KMS-11 (cell line): ENCODE results near the gene VPS52.

Experiments used
- H2AFZ ChIP-seq: fragments of 200-600 bp; sonication (generic); 2 replicates; pipeline ENCODE4 v1.6.1; 2016; ENCODE audit warnings: antibody characterized with exemption, mixed run types, low read depth
- H3K27ac ChIP-seq: fragments of 200-600 bp; sonication (generic); 2 replicates; pipeline ENCODE4 v1.6.1; 2016; ENCODE audit warnings: mild to moderate bottlenecking, mixed run types
- H3K27me3 ChIP-seq: fragments of 200-600 bp; sonication (generic); 2 replicates; pipeline ENCODE4 v1.6.1; 2017; ENCODE audit warnings: mild to moderate bottlenecking, low read depth, mixed run types, moderate library complexity; ENCODE audit not compliant: insufficient read depth
- H3K36me3 ChIP-seq: fragments of 200-600 bp; sonication (generic); 2 replicates; pipeline ENCODE4 v1.6.1; 2017; ENCODE audit warnings: mild to moderate bottlenecking, mixed run types; ENCODE audit not compliant: insufficient read depth
- H3K4me1 ChIP-seq: fragments of 200-600 bp; sonication (generic); 2 replicates; pipeline ENCODE4 v1.6.1; 2016; ENCODE audit warnings: mild to moderate bottlenecking, low read depth, mixed run types; ENCODE audit not compliant: poor library complexity, severe bottlenecking
- H3K4me2 ChIP-seq: fragments of 200-600 bp; sonication (generic); 2 replicates; pipeline ENCODE4 v1.7.0; 2016; ENCODE audit warnings: mild to moderate bottlenecking, mixed run types
- H3K4me3 ChIP-seq: fragments of 200-600 bp; sonication (generic); IDR thresholded peaks from 2 replicates; pipeline ENCODE4 v1.6.1; 2017; ENCODE audit warnings: low read depth, low read length, mixed read lengths; ENCODE audit not compliant: insufficient read depth
- H3K79me2 ChIP-seq: fragments of 200-600 bp; sonication (generic); 2 replicates; pipeline ENCODE4 v1.6.1; 2016; ENCODE audit warnings: low read depth, mixed run types; ENCODE audit not compliant: insufficient read depth
- H3K9ac ChIP-seq: fragments of 200-600 bp; sonication (generic); 2 replicates; pipeline ENCODE4 v1.6.1; 2016; ENCODE audit warnings: mild to moderate bottlenecking, mixed run types
- H4K20me1 ChIP-seq: fragments of 200-600 bp; sonication (generic); 2 replicates; pipeline ENCODE4 v1.6.1; 2016; ENCODE audit warnings: mild to moderate bottlenecking, mixed run types; ENCODE audit not compliant: insufficient read depth
- CTCF ChIP-seq: fragments of 200-600 bp; sonication (generic); conservative IDR thresholded peaks from 2 replicates; pipeline ENCODE4 v1.6.1; 2017; ENCODE audit warnings: low read depth, mild to moderate bottlenecking, antibody characterized with exemption, low read length, moderate library complexity, mixed read lengths

The VPS52 gene

GRCh38 chr6:33250731-33251130 is 20.9 kb downstream of the VPS52 start:
- no peaks in the 10 kb centered on the region for H3K27me3 ChIP-seq
- no peak for TF ChIP-seq CTCF
- H3K4me2 ChIP-seq = peak overlapping the region; percentile 61; the same call in 1 of the 2 replicates
- H3K27ac ChIP-seq = no peak overlapping the region
- H3K4me1 ChIP-seq = peaks cover 9% of the 10 kb centered on the region
- no peak overlapping the region for H3K9ac ChIP-seq
- H3K4me3 ChIP-seq = no peak overlapping the region
- no peaks in the 10 kb centered on the region for H3K36me3 ChIP-seq
- no peak overlapping the region for H2AFZ ChIP-seq
- no peaks in the 10 kb centered on the region for H4K20me1 ChIP-seq
- no peaks in the 10 kb centered on the region for H3K79me2 ChIP-seq

GRCh38 chr6:33249732-33250630 is 21.7 kb downstream of the VPS52 start:
- peak overlapping the region; percentile 44; the same call in 1 of the 2 replicates for H2AFZ ChIP-seq
- H3K36me3 ChIP-seq = no peaks in the 10 kb centered on the region
- peak overlapping the region; percentile 59 for H3K27ac ChIP-seq
- peaks cover 9% of the 10 kb centered on the region for H3K4me1 ChIP-seq
- peak overlapping the region; percentile 73 for H3K9ac ChIP-seq
- no peak overlapping the region for H3K4me3 ChIP-seq
- H3K79me2 ChIP-seq = no peaks in the 10 kb centered on the region
- no peaks in the 10 kb centered on the region for H4K20me1 ChIP-seq
- no peaks in the 10 kb centered on the region for H3K27me3 ChIP-seq
- peak overlapping the region; percentile 61 for H3K4me2 ChIP-seq
- no peak for TF ChIP-seq CTCF

- peak overlapping the region; percentile 97 for H2AFZ ChIP-seq
- H4K20me1 ChIP-seq = no peaks in the 10 kb centered on the region
- no peaks in the 10 kb centered on the region for H3K36me3 ChIP-seq
- H3K4me3 ChIP-seq = no peak overlapping the region
- peak overlapping the region; percentile 83 for H3K9ac ChIP-seq
- H3K4me1 ChIP-seq = peaks cover 9% of the 10 kb centered on the region
- TF ChIP-seq CTCF = no peak; the same call in 1 of the 2 replicates
- H3K27me3 ChIP-seq = no peaks in the 10 kb centered on the region
- H3K4me2 ChIP-seq = peak overlapping the region; percentile 100
- H3K79me2 ChIP-seq = no peaks in the 10 kb centered on the region
- H3K27ac ChIP-seq = peak overlapping the region; percentile 88
Observed at GRCh38 chr6:33248932-33249731, 22.5 kb downstream of the VPS52 start.

GRCh38 chr6:33248643-33248931 is 23.1 kb downstream of the VPS52 start:
- H3K4me3 ChIP-seq = no peak overlapping the region
- peak overlapping the region; percentile 83 for H3K9ac ChIP-seq
- H3K27ac ChIP-seq = peak overlapping the region; percentile 88
- no peaks in the 10 kb centered on the region for H3K27me3 ChIP-seq
- H3K4me2 ChIP-seq = peak overlapping the region; percentile 100
- H4K20me1 ChIP-seq = no peaks in the 10 kb centered on the region
- no peaks in the 10 kb centered on the region for H3K36me3 ChIP-seq
- H2AFZ ChIP-seq = peak overlapping the region; percentile 97
- peak; percentile 34 for TF ChIP-seq CTCF
- no peaks in the 10 kb centered on the region for H3K79me2 ChIP-seq
- peaks cover 9% of the 10 kb centered on the region for H3K4me1 ChIP-seq
